GM12878 (cell line): ENCODE measurements around the gene SMG5. TPM values are rescaled to one million over a fixed set of nuclear protein-coding genes. Genes with fewer than 3 reads are reported as not detected.

ENCODE experiments used
- CUX1 ChIP-seq: IDR thresholded peaks from 2 replicates; pipeline ENCODE4 v1.6.1; 2012; ENCODE audit warnings: improper control_type of control experiment, low read depth, low read length; ENCODE audit not compliant: insufficient replicate concordance
- FOS ChIP-seq: IDR thresholded peaks from 3 replicates; pipeline ENCODE4 v1.6.1; 2011; ENCODE audit warnings: borderline replicate concordance; ENCODE audit not compliant: insufficient read length; ENCODE audit errors: extremely low read depth
- MTA2 ChIP-seq: fragments of 450-650 bp; IDR thresholded peaks from 2 replicates; pipeline ENCODE4 v1.6.1; 2016; ENCODE audit warnings: low read depth, mild to moderate bottlenecking, moderate library complexity
- MYB ChIP-seq: fragments of 150-350 bp; IDR thresholded peaks from 2 replicates; pipeline ENCODE4 v1.6.1; 2014; ENCODE audit warnings: mild to moderate bottlenecking, low read depth, low read length, borderline replicate concordance
- MYC ChIP-seq: IDR thresholded peaks from 2 replicates; pipeline ENCODE4 v1.6.1; 2011; ENCODE audit warnings: mild to moderate bottlenecking, low read length, moderate library complexity, inconsistent platforms; ENCODE audit not compliant: insufficient read depth, insufficient replicate concordance, insufficient read length, severe bottlenecking
- NR2C1 ChIP-seq: fragments of 450-650 bp; IDR thresholded peaks from 2 replicates; pipeline ENCODE4 v1.6.1; 2017; ENCODE audit warnings: antibody characterized with exemption, mild to moderate bottlenecking, moderate library complexity
- NR2C2 ChIP-seq: IDR thresholded peaks from 2 replicates; pipeline ENCODE4 v1.6.1; 2011; ENCODE audit warnings: borderline replicate concordance, low read depth; ENCODE audit not compliant: control insufficient read depth, insufficient read length
- PAX8 ChIP-seq: fragments of 450-650 bp; IDR thresholded peaks from 2 replicates; pipeline ENCODE4 v1.6.1; 2017; ENCODE audit warnings: mild to moderate bottlenecking, moderate library complexity
- RBBP5 ChIP-seq: fragments of 200-600 bp; sonication (generic); conservative IDR thresholded peaks from 2 replicates; pipeline ENCODE4 v1.6.1; 2016
- SMARCA5 ChIP-seq: fragments of 450-650 bp; IDR thresholded peaks from 2 replicates; pipeline ENCODE4 v1.6.1; 2017; ENCODE audit warnings: mild to moderate bottlenecking
- SREBF1 ChIP-seq: IDR thresholded peaks from 2 replicates; pipeline ENCODE4 v1.6.1; 2012; ENCODE audit warnings: mild to moderate bottlenecking, low read length
- SUZ12 ChIP-seq: fragments of 200-600 bp; sonication (generic); IDR thresholded peaks from one replicate; pipeline ENCODE4 v1.6.1; 2018; ENCODE audit warnings: antibody characterized with exemption, mild to moderate bottlenecking; ENCODE audit not compliant: unreplicated experiment
- ZBTB33 ChIP-seq: fragments of 450-650 bp; IDR thresholded peaks from 2 replicates; pipeline ENCODE4 v1.6.1; 2017; ENCODE audit warnings: mild to moderate bottlenecking
- ZBTB40 ChIP-seq: fragments of 450-650 bp; IDR thresholded peaks from 2 replicates; pipeline ENCODE4 v1.6.1; 2016; ENCODE audit warnings: mild to moderate bottlenecking, moderate library complexity, borderline replicate concordance
- ZNF24 ChIP-seq: fragments of 450-650 bp; IDR thresholded peaks from 2 replicates; pipeline ENCODE4 v1.6.1; 2017; ENCODE audit warnings: antibody characterized with exemption, mild to moderate bottlenecking
- polyA plus RNA-seq, 11 experiments: library from polyadenylated mRNA; depleted of rRNA in 4 of 11; unstranded in 6 of 11; stranded (reverse) in 5 of 11; fragments of >200 nt; fragmentation: Nextera tagmentation in 4 of 11; fragmentation: Illumina TruSeq in 1 of 11; extraction: Ambion mirVana in 4 of 11; extraction: Trizol in 1 of 11; gene quantifications; 1 replicate in 1 of 11; 2 replicates in 10 of 11; pipeline versions ENCODE4 v1.2.1 to v1.2.3, GENCODE V29; 2011 to 2016; ENCODE audit warnings: inconsistent platforms in 2 of 11, missing spikeins in 2 of 11, low read depth in 1 of 11
- total RNA-seq, 4 experiments: library from RNA; depleted of rRNA in 3 of 4; stranded (reverse); fragments of >200 nt in 3 of 4; fragmentation: Illumina TruSeq in 1 of 4; extraction: Trizol in 1 of 4; gene quantifications; 2 replicates each; pipeline versions ENCODE4 v1.2.1 to v1.2.3, GENCODE V29; 2013 to 2021

The SMG5 gene
- total and polyA plus RNA-seq, 10 of the 15 experiments (the other 5 are each of a cell fraction or from before 2014, with no cell fraction given), result 0.76 to 61.5 (median 48.8) TPM

GRCh38 chr1:156245451-156246232 lies 37.0 kb downstream of the SMG5 start (continued):
- TF ChIP-seq CUX1, result no peak
- TF ChIP-seq SMARCA5, result 0 out of 2 replicates have a peak, but pooled peaks have one; percentile 5
- no peak for TF ChIP-seq MTA2
- TF ChIP-seq SUZ12, result no peak
- TF ChIP-seq MYB, result no peak
- TF ChIP-seq NR2C2, result no peak
- TF ChIP-seq PAX8, result no peak
- no peak for TF ChIP-seq SREBF1
- TF ChIP-seq ZBTB40, result no peak
- no peak for TF ChIP-seq ZNF24
- no peak for TF ChIP-seq NR2C1
- TF ChIP-seq ZBTB33, result no peak
- no peak for TF ChIP-seq FOS
- TF ChIP-seq MYC, result no peak
- TF ChIP-seq RBBP5, result no peak
